ENCODE measurements around the gene RRAS2.

Gene RRAS2

DNA sequence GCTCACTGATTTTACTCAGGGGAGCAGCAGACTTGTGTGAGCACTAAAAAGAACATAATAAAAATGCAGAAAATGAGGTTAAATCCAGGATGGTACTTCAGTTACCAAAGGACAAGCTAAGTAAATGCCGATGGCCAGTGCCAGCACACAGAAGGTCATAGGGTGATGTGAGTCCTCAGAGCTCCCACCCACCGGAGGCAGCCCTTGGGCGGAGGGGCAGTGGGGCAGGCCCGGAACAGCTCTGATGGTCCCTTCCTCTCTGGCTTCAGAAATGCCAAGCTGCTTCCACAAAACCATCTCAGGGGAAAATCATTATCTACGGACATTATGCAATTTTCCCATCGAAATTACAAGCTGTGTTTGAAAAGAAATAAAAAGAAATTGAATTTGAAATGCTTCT, 124.5 kb downstream of the RRAS2 start:
- no peak for DNase-seq (ENCODE audit: low read depth)
- TF ChIP-seq, protein P1, sequence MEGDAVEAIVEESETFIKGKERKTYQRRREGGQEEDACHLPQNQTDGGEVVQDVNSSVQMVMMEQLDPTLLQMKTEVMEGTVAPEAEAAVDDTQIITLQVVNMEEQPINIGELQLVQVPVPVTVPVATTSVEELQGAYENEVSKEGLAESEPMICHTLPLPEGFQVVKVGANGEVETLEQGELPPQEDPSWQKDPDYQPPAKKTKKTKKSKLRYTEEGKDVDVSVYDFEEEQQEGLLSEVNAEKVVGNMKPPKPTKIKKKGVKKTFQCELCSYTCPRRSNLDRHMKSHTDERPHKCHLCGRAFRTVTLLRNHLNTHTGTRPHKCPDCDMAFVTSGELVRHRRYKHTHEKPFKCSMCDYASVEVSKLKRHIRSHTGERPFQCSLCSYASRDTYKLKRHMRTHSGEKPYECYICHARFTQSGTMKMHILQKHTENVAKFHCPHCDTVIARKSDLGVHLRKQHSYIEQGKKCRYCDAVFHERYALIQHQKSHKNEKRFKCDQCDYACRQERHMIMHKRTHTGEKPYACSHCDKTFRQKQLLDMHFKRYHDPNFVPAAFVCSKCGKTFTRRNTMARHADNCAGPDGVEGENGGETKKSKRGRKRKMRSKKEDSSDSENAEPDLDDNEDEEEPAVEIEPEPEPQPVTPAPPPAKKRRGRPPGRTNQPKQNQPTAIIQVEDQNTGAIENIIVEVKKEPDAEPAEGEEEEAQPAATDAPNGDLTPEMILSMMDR (IDR thresholded peaks at IDR 0.05; ENCODE audit: insufficient read depth, low read depth, low read length, missing control alignments): no peak
- H3K4me3 ChIP-seq (ENCODE audit: low read length): no peak overlapping the region

DNA sequence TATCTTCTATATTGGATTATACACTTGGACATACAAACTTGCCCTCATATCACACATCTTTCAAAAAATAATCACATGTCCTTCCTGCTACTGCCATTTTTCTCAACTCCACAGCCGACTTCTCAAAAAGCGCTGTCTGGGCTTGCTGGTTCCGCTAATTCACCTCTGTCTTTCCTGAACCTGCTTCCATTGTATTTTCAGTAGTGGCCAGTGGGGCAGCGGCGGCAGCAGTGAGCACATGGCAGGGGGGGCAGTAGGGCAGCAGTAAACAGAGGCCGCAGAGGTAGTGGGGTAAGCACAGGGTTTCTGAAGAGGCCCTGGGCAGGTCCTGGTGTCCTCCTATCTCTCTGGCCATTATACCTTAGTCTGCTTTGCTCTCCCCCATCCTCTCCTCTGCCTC, 126.3 kb downstream of the RRAS2 start:
- TF ChIP-seq, protein P1 (IDR thresholded peaks at IDR 0.05; ENCODE audit: insufficient read depth, low read depth, low read length, missing control alignments): peak; percentile 25
- no peak for DNase-seq (ENCODE audit: low read depth)
- H3K4me3 ChIP-seq (ENCODE audit: low read length): no peak overlapping the region

DNA sequence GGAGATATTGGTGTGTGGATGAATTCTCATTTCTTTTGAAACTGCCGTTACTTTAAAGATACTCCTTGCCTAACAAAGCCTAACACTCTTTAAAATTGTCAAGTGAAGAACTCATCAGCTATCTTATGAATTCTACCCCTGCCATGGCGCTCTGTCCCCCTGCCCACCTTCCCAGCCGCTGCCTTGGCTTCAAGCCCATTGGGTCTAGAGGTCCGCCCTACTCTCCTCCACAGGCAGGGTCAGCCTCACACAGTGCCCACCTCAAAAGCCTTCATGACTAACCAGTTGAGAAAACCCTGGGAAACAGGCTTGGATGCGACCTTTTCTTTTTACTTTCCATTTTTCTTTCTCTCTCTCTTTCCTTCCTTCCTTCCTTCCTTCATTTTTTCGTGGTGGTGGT, 128.6 kb downstream of the RRAS2 start:
- TF ChIP-seq, protein P1 (IDR thresholded peaks at IDR 0.05; ENCODE audit: insufficient read depth, low read depth, low read length, missing control alignments): no peak
- DNase-seq (ENCODE audit: low read depth): no peak
- no peak overlapping the region for H3K4me3 ChIP-seq (ENCODE audit: low read length)

DNA sequence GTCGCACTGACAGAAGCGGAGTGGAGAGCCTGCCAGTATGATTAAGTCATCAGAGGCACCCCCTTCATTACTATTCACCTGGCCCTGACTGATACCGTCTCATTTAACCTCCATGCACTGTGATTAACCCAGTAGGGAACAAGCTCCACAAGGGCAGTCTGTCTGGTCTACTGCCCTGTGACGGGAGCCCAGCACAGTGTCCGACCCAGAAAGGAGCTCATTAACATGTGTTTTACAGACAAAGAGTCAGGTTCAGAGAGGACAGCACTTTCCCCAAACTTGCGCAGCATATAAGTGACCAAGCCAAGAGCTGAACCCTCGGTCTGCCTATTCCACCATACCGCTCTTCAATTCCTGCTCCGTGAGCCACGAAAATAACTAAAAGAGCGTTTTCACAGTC, 129.5 kb downstream of the RRAS2 start:
- no peak overlapping the region for H3K4me3 ChIP-seq (ENCODE audit: low read length)
- no peak for DNase-seq (ENCODE audit: low read depth)
- TF ChIP-seq, protein P1 (IDR thresholded peaks at IDR 0.05; ENCODE audit: insufficient read depth, low read depth, low read length, missing control alignments): no peak

DNA sequence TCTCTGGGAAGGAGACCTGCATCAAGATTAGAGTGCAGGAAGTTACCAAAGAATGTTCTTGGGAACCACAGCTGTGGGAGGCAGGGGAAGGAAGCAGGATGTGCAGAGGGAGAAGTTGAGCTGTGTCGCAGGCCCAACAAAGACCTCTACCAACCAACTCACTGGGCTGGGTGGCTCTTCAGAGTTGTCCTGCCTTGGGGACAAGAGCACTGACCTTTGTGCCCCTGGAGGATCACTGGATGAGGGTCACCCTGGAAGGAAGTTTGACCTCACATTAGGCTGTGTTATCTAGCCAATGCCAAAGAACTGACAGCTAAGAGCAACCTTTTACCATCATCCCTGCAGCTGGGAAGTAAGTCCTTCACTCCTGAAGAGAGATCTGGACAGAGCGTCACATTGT, 130.6 kb downstream of the RRAS2 start:
- no peak overlapping the region for H3K4me3 ChIP-seq (ENCODE audit: low read length)
- DNase-seq (ENCODE audit: low read depth): no peak
- TF ChIP-seq, protein P1 (IDR thresholded peaks at IDR 0.05; ENCODE audit: insufficient read depth, low read depth, low read length, missing control alignments): no peak
